Breast epithelium (tissue), 4 donors: ENCODE results near the gene HEXD. TPM values are rescaled to one million over a fixed set of nuclear protein-coding genes. Genes with fewer than 3 reads are reported as not detected.
"Not testable (repeated sequence)": the region's sequence is repeated elsewhere in the genome, so short reads cannot be mapped to it uniquely, and the experiment has no call there.

Experiments used
- DNase-seq, 2 donors: peaks; one replicate each; pipeline ENCODE4 v3.0.0-alpha.2; 2019; ENCODE audit warnings: low spot score in 2 of 2
- H3K27ac ChIP-seq, 2 donors: fragments of 200-600 bp; sonication (generic) in 1 of 2; one replicate each; pipeline ENCODE4 v1.5.1; 2016 to 2019; ENCODE audit warnings: mild to moderate bottlenecking in 1 of 2
- H3K27me3 ChIP-seq, 2 donors: fragments of 200-600 bp; sonication (generic) in 1 of 2; one replicate each; pipeline versions ENCODE4 v1.5.1 to v1.6.0; 2017 to 2019; ENCODE audit warnings: control low read depth in 1 of 2, mild to moderate bottlenecking in 1 of 2
- H3K36me3 ChIP-seq: fragments of 200-600 bp; one replicate; pipeline ENCODE4 v1.5.1; 2019
- H3K4me1 ChIP-seq, 2 donors: fragments of 200-600 bp; sonication (generic); one replicate each; pipeline ENCODE4 v1.5.1; 2016 to 2019; ENCODE audit warnings: control low read depth in 1 of 2
- H3K4me3 ChIP-seq, 3 donors: fragments of 200-600 bp; sonication (generic); 1 replicate in 2 of 3; 2 replicates in 1 of 3; pipeline ENCODE4 v1.5.1; 2016 to 2019; ENCODE audit warnings: mild to moderate bottlenecking in 3 of 3, moderate library complexity in 2 of 3
- H3K9me3 ChIP-seq, 2 donors: fragments of 200-600 bp; sonication (generic) in 1 of 2; one replicate each; pipeline ENCODE4 v1.5.1; 2016 to 2019; ENCODE audit warnings: control low read depth in 1 of 2
- CTCF ChIP-seq, 3 donors: fragments of 450-650 bp; IDR thresholded peaks; one replicate each; pipeline ENCODE4 v1.5.1; 2016 to 2017; ENCODE audit warnings: antibody characterized with exemption in 3 of 3, mild to moderate bottlenecking in 3 of 3, moderate library complexity in 3 of 3
- POLR2A ChIP-seq: fragments of 450-650 bp; IDR thresholded peaks from one replicate; pipeline ENCODE4 v1.6.1; 2016; ENCODE audit warnings: antibody characterized with exemption, mild to moderate bottlenecking, moderate library complexity
- POLR2AphosphoS5 ChIP-seq, 3 donors: sonication (generic); formaldehyde crosslinking; IDR thresholded peaks; one replicate each; pipeline ENCODE4 v1.6.1; 2017; ENCODE audit warnings: antibody characterized with exemption in 3 of 3
- intact Hi-C: fragments of 100-400 bp; cut with DNase I; formaldehyde crosslinking; loops from one replicate; pipeline ENCODE4 v1.15.1; 2023; ENCODE audit warnings: low total_unique reads
- total RNA-seq, 3 donors: library from RNA; depleted of rRNA; stranded (reverse); fragments of >200 nt; gene quantifications; one replicate each; pipeline ENCODE4 v1.1.0, GENCODE V29; 2016

The HEXD gene
- total RNA-seq, 3 donors from 2014 or later: 48.2 to 157 (median 68.2) TPM

- intact Hi-C loops: no loop called here
- no peak for TF ChIP-seq POLR2A
- no peak for TF ChIP-seq POLR2AphosphoS5 (IDR thresholded peaks at IDR 0.05)
- TF ChIP-seq CTCF (IDR thresholded peaks at IDR 0.05): no peak
- no peaks in the 10 kb centered on the region for H3K9me3 ChIP-seq
- H3K36me3 ChIP-seq: no peaks in the 10 kb centered on the region
- H3K27ac ChIP-seq: peak overlapping the region; percentile 99 to 100
- no peak for DNase-seq
- H3K27me3 ChIP-seq: no peaks in the 10 kb centered on the region
- H3K4me3 ChIP-seq: peak overlapping the region; percentile 84 to 96 (median 93)
- peaks cover 0 to 4% of the 10 kb centered on the region in 2 donors for H3K4me1 ChIP-seq
These were observed 40.8 kb downstream of the HEXD start for GRCh38 chr17:82458885-82459424.

GRCh38 chr17:82459936-82460335 lies 41.8 kb downstream of the HEXD start:
- H3K27me3 ChIP-seq, DNase-seq, H3K4me1 ChIP-seq, intact Hi-C loops, H3K27ac ChIP-seq, H3K9me3 ChIP-seq, H3K36me3 ChIP-seq: not testable (repeated sequence)
- H3K4me3 ChIP-seq: peak overlapping the region in 1 of 3 donors; percentile 93

- Histone ChIP-seq H3K9me3 (no peaks in the 10 kb centered on the region), H3K4me1 (peaks cover 0 to 4% of the 10 kb centered on the region in 2 donors), H3K27me3 (no peaks in the 10 kb centered on the region), H3K27ac (no peak overlapping the region), H3K36me3 (peaks cover 11% of the 10 kb centered on the region), H3K4me3 (no peak overlapping the region)
- DNase-seq: no peak
- intact Hi-C loops: no loop called here
- no peak for TF ChIP-seq CTCF (IDR thresholded peaks at IDR 0.05)
These were observed 43.8 kb downstream of the HEXD start for GRCh38 chr17:82461827-82462524.

- intact Hi-C loops: no loop called here
- no peaks in the 10 kb centered on the region for H3K9me3 ChIP-seq
- peaks cover 11% of the 10 kb centered on the region for H3K36me3 ChIP-seq
- no peak for TF ChIP-seq POLR2AphosphoS5 (IDR thresholded peaks at IDR 0.05)
- TF ChIP-seq POLR2A: no peak
- TF ChIP-seq CTCF (IDR thresholded peaks at IDR 0.05): no peak
- no peak for DNase-seq
- H3K27me3 ChIP-seq: no peaks in the 10 kb centered on the region
- peaks cover 0 to 4% of the 10 kb centered on the region in 2 donors for H3K4me1 ChIP-seq
- no peak overlapping the region for H3K4me3 ChIP-seq
- peak overlapping the region; percentile 66 to 71 for H3K27ac ChIP-seq
These were observed 45.2 kb downstream of the HEXD start for GRCh38 chr17:82463391-82463790.

GRCh38 chr17:82463925-82464566 lies 45.9 kb downstream of the HEXD start:
- Histone ChIP-seq H3K4me1 (peaks cover 0 to 4% of the 10 kb centered on the region in 2 donors), H3K27me3 (no peaks in the 10 kb centered on the region), H3K9me3 (no peaks in the 10 kb centered on the region), H3K27ac (peak overlapping the region; percentile 66 to 71), H3K36me3 (peaks cover 11% of the 10 kb centered on the region), H3K4me3 (no peak overlapping the region)
- no peak for DNase-seq
- intact Hi-C loops: no loop called here
- TF ChIP-seq CTCF (IDR thresholded peaks at IDR 0.05): no peak
- no peak for TF ChIP-seq POLR2AphosphoS5 (IDR thresholded peaks at IDR 0.05)
- TF ChIP-seq POLR2A: no peak
